Measurements from ENCODE around the gene MERTK.
A peak's percentile ranks its signal among the peaks of the same experiment; 100 is the strongest.

Gene MERTK

GRCh38 chr2:111938392-111938791 lies 40.0 kb downstream of the MERTK start:
- Histone ChIP-seq H4K20me1 (ENCODE audit: insufficient read depth) (no peaks in the 10 kb centered on the region), H3K27ac (no peak overlapping the region), H2AFZ (ENCODE audit: low read depth) (no peak overlapping the region), H3K4me3 (IDR thresholded peaks at IDR 0.05; ENCODE audit: insufficient read depth, low read depth, low read length) (no peak overlapping the region), H3K4me2 (peak overlapping the region; percentile 13; the same call in 1 of the 2 replicates), H3K4me1 (ENCODE audit: low read depth, poor library complexity, severe bottlenecking) (peaks cover 15% of the 10 kb centered on the region), H3K9ac (no peak overlapping the region), H3K27me3 (ENCODE audit: insufficient read depth, low read depth) (no peaks in the 10 kb centered on the region), H3K36me3 (ENCODE audit: insufficient read depth) (no peaks in the 10 kb centered on the region), H3K79me2 (ENCODE audit: insufficient read depth, low read depth) (no peaks in the 10 kb centered on the region)
- TF ChIP-seq CTCF (conservative IDR thresholded peaks at IDR 0.05; ENCODE audit: low read depth, low read length) = no peak

GRCh38 chr2:111940333-111941196 lies 42.2 kb downstream of the MERTK start:
- no peaks in the 10 kb centered on the region for H3K36me3 ChIP-seq (ENCODE audit: insufficient read depth)
- no peak overlapping the region for H2AFZ ChIP-seq (ENCODE audit: low read depth)
- no peak overlapping the region for H3K9ac ChIP-seq
- H4K20me1 ChIP-seq (ENCODE audit: insufficient read depth) = no peaks in the 10 kb centered on the region
- no peak overlapping the region for H3K4me3 ChIP-seq (IDR thresholded peaks at IDR 0.05; ENCODE audit: insufficient read depth, low read depth, low read length)
- no peaks in the 10 kb centered on the region for H3K79me2 ChIP-seq (ENCODE audit: insufficient read depth, low read depth)
- TF ChIP-seq CTCF (conservative IDR thresholded peaks at IDR 0.05; ENCODE audit: low read depth, low read length) = no peak
- H3K27me3 ChIP-seq (ENCODE audit: insufficient read depth, low read depth) = no peaks in the 10 kb centered on the region
- H3K4me2 ChIP-seq = no peak overlapping the region
- peaks cover 15% of the 10 kb centered on the region for H3K4me1 ChIP-seq (ENCODE audit: low read depth, poor library complexity, severe bottlenecking)
- H3K27ac ChIP-seq = no peak overlapping the region

GRCh38 chr2:111941531-111941930 lies 43.1 kb downstream of the MERTK start:
- no peaks in the 10 kb centered on the region for H3K27me3 ChIP-seq (ENCODE audit: insufficient read depth, low read depth)
- H2AFZ ChIP-seq (ENCODE audit: low read depth) = no peak overlapping the region
- no peak overlapping the region for H3K4me3 ChIP-seq (IDR thresholded peaks at IDR 0.05; ENCODE audit: insufficient read depth, low read depth, low read length)
- no peak overlapping the region for H3K27ac ChIP-seq
- H3K79me2 ChIP-seq (ENCODE audit: insufficient read depth, low read depth) = no peaks in the 10 kb centered on the region
- H3K9ac ChIP-seq = no peak overlapping the region
- no peaks in the 10 kb centered on the region for H4K20me1 ChIP-seq (ENCODE audit: insufficient read depth)
- H3K4me1 ChIP-seq (ENCODE audit: low read depth, poor library complexity, severe bottlenecking) = peaks cover 15% of the 10 kb centered on the region
- H3K36me3 ChIP-seq (ENCODE audit: insufficient read depth) = no peaks in the 10 kb centered on the region
- no peak for TF ChIP-seq CTCF (conservative IDR thresholded peaks at IDR 0.05; ENCODE audit: low read depth, low read length)
- H3K4me2 ChIP-seq = no peak overlapping the region

- no peak overlapping the region for H2AFZ ChIP-seq (ENCODE audit: low read depth)
- H3K79me2 ChIP-seq (ENCODE audit: insufficient read depth, low read depth) = no peaks in the 10 kb centered on the region
- H3K27ac ChIP-seq = no peak overlapping the region
- no peak for TF ChIP-seq CTCF (conservative IDR thresholded peaks at IDR 0.05; ENCODE audit: low read depth, low read length)
- H3K4me2 ChIP-seq = no peak overlapping the region
- no peak overlapping the region for H3K9ac ChIP-seq
- no peaks in the 10 kb centered on the region for H3K27me3 ChIP-seq (ENCODE audit: insufficient read depth, low read depth)
- no peaks in the 10 kb centered on the region for H3K36me3 ChIP-seq (ENCODE audit: insufficient read depth)
- H4K20me1 ChIP-seq (ENCODE audit: insufficient read depth) = no peaks in the 10 kb centered on the region
- H3K4me3 ChIP-seq (IDR thresholded peaks at IDR 0.05; ENCODE audit: insufficient read depth, low read depth, low read length) = no peak overlapping the region
- no peaks in the 10 kb centered on the region for H3K4me1 ChIP-seq (ENCODE audit: low read depth, poor library complexity, severe bottlenecking)
Measured at GRCh38 chr2:111944531-111945210, 46.3 kb downstream of the MERTK start.

Data from KMS-11 (cell line).